NCI-H187 (cell line): ENCODE results near the gene ME3.
"Not testable (repeated sequence)": the region's sequence is repeated elsewhere in the genome, so short reads cannot be mapped to it uniquely, and the experiment has no call there.

Experiments used
- DNase-seq, 2 experiments: peaks; one replicate each; lab custom pipeline; 2025; lab: John Stamatoyannopoulos, UW

ME3 gene

GRCh38 chr11:86423488-86423887 lies 248.9 kb downstream of the ME3 start:
- not testable (repeated sequence) for DNase-seq

DNA sequence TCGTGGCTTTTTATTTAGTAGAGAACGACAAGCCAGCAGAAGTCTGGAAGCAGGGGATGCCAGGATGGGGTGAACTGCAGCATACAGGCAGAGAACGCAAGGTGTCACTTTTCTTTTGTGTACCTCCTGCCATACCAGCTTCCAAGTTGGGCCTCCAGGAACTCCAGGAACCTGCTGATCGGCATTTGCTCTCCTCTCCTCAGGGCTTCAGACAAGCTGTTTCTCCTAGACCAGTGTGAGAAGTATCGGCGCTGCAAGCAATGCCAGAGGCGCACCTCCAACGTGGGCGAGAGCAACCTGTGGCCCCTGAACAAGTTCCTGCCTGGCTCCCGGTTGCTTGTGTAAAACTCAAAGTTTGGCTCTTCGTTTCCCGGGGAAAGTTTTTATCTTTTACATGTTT lies 250.0 kb downstream of the ME3 start:
- DNase-seq: no peak

DNA sequence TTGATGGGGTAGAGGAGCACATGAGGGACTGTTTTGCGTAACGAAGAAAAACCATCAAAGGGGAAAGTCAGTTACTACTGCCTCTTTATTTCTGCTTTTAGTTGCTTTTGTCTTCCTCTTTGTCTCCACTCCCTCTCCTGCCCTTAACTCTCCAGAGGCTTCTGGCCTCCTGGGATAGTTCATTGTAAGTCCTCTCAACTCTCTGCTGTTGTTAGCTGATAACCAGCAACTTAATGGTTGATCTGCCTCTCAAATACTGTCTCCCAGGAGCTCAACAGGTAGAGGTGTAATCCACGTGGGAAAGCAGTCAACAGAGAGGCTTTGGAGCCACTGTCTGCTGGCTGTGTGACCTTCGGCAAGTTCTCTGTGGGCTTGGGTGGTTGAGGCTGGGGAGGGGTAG lies 250.5 kb downstream of the ME3 start:
- DNase-seq: no peak

DNA sequence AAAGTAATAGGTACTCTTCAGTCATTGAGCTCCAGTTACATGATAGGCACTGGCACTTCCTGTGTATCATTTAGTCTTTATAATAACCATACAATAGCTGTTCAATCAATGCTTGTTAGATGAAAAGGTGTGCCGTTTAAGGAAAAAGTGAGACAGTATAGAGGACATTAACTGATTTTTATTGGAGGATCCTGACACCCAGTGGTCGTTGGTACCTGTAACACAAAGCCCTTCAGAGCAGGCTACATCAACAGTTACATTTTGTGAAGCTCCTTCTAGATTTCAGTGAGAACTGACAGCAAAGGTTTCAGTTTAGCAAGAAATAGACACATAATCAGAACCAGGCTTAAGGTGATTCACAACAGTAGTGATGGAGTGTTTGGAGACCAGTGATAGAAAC lies 253.5 kb downstream of the ME3 start:
- DNase-seq: no peak

DNA sequence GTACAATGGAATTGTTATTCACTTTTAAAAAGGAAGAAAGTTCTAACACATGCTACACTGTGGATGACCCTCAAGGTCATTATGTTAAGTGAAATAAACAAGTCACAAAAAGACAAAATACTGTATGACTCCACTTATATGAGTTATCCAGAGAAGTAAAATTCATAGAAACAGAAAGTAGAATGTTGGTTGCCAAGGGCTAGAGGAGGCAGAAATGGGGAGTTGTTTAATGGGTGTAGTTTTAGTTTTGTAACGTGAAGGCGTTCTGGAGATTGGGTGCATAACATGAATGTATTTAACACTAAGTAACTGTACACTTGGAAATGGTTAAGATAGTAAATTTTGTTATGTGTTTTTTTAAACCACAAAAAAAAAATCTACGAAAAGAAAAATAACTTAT lies 253.9 kb downstream of the ME3 start:
- no peak for DNase-seq

DNA sequence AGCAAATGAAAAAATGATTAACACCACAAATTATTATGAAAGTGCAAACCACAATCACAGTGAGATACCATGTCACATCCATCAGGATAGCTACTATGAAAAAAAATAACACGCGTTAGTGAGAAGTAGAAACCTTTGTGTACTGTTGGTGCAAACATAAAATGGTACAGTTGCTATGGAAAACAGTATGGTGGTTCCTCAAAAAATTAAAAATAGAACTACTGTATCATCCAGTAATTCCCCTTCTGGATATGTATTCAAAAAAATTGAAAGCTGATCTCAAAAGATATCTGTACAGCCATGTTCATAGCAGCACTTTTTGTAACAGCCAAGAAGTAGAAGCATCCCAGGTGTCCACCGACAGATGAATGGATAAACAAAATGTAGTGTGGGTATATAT lies 254.3 kb downstream of the ME3 start:
- no peak for DNase-seq

- not testable (repeated sequence) for DNase-seq
Measured at GRCh38 chr11:86416951-86417350, 255.5 kb downstream of the ME3 start.

DNA sequence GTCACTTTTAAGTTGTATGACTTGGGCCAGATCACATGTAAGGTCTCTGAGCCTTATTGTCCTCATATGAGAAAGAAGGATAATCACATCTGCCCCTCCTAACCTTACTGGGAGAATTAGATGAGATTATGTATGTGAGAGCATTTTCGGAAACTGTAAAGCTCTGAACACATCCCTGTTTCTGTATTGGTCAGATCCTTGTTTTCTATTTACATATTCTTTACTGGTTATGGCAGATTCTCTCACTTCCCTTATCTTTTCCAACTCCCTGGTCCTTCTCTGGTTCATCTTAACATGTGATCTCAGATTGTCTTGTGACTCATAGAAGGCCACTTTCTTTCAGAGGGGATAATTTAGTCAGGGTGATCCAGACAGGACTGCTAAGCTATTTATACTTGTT lies 255.9 kb downstream of the ME3 start:
- DNase-seq: no peak

DNA sequence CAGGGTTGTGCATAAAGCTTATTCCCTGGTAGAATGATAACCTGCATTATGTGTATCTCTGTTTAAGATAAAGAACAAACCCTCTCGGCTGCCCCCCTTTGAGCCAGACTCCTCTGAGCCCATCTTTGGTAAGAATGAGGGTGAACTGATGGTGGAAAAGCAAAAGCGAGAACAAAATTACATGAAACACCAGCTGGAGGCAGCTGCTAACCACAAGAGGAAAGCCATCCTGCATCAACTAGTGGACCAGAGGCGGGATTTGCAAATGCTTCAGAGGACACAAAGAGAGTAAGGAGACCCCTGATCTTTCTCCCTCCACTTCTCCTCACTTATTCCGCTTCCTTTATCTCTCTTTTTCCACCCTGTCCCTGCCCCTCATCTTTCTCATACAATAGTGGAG lies 257.4 kb downstream of the ME3 start:
- DNase-seq: no peak

DNA sequence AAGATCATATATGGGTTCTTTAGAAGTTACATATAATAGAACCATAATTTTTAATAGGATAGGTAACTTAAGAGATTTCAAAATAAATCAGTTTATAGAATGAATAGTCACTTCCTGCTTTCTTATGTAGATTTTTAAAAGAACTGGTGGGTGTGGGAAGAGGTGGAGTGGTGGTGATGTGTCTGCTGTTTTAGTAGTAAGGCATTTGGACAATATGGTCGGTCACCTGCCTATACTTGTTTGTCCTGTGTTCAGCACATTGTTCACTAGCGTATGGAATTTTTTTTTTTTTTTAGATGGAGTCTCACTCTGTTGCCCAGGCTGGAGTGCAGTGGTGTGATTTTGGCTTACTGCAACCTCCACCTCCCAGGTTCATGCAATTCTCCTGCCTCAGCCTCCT lies 258.4 kb downstream of the ME3 start:
- no peak for DNase-seq

DNA sequence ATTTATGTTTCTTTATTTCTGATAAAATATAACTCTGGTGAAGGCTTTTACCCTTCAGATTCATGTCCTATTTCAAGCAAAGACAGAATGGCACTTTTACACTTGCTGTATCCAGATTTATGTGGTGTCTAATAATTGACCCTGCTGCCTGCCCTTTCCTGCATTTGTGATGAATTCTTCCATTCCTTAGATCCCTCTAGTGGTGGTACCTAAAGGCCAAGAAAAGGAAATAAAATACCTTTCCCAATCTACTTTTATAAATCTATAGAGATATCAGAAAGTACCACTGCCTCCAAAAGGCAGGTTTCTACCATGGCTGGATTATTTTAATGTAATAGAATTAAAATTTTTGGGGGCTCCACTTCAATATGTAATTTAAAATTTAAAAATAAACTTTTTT lies 263.6 kb downstream of the ME3 start:
- no peak for DNase-seq

- DNase-seq: no peak
Measured at GRCh38 chr11:86403458-86403857, 269.0 kb downstream of the ME3 start.

DNA sequence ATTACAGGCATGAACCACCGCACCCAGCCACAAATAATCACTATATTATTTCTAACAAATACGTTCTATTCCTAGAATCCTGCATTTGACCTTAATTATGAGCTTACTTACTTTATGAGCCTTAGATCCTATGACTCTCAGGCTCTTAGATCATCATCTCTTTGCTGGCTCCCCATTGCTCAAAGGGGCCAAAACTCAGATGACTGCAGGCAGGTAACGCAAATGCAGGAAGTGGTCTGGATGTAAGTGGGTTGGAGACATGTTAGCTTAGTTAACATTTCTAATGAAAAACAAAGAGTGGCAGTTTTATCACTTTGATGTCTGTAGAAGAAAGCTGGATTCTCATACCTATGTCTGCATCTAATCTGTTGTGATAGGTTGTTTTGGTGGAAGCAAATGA lies 274.3 kb downstream of the ME3 start:
- DNase-seq: no peak

- no peak for DNase-seq
Measured at GRCh38 chr11:86397351-86397750, 275.1 kb downstream of the ME3 start.

DNA sequence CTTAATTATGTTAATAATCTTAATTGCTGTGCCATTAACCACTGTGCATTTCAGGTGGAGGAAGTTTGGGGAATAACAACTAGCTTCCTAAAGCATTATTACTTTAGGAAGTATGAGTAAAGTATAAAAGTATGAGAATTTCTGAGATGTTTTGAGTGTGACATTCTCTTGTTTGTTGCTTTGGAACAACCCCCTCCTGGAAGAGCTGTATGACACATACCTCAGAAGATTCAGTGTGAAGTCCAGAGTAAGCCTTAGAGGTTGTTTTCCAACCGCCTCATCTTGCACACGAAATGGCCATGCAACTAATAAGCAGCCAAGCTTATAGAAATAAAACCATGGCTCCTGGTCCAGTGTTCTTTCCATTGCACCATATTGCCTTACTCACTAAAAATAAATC lies 276.0 kb downstream of the ME3 start:
- no peak for DNase-seq

GRCh38 chr11:86395061-86395551 lies 277.3 kb downstream of the ME3 start:
- no peak for DNase-seq
